ENCODE results near the gene NELL2.

DNA sequence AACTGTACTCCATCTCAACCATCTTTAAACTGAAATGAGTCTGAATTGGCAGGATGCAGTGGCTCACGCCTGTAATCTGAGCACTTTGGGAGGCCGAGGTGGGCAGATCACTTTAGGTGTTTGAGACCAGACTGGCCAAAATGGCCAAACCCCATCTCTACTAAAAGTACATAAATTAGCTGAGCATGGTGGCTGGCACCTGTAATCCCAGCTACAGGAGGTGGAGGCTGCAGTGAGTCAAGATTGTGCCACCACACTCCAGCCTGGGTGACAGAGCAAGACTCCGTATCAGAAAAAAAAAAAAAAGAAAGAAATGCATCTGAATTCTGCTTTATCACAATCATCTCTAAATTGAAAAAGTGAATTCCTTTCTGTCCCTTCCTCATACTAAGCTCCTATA lies 110.3 kb downstream of the NELL2 start:
- TF ChIP-seq, protein P1, sequence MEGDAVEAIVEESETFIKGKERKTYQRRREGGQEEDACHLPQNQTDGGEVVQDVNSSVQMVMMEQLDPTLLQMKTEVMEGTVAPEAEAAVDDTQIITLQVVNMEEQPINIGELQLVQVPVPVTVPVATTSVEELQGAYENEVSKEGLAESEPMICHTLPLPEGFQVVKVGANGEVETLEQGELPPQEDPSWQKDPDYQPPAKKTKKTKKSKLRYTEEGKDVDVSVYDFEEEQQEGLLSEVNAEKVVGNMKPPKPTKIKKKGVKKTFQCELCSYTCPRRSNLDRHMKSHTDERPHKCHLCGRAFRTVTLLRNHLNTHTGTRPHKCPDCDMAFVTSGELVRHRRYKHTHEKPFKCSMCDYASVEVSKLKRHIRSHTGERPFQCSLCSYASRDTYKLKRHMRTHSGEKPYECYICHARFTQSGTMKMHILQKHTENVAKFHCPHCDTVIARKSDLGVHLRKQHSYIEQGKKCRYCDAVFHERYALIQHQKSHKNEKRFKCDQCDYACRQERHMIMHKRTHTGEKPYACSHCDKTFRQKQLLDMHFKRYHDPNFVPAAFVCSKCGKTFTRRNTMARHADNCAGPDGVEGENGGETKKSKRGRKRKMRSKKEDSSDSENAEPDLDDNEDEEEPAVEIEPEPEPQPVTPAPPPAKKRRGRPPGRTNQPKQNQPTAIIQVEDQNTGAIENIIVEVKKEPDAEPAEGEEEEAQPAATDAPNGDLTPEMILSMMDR (IDR thresholded peaks at IDR 0.05), result no peak
- no peak for TF ChIP-seq POLR2A (IDR thresholded peaks at IDR 0.05)

All from vagina (tissue), 2 donors.